ENCODE measurements around the gene BUD23. TPM values are rescaled to one million over a fixed set of nuclear protein-coding genes. Genes with fewer than 3 reads are reported as not detected.

Gene BUD23
- total and polyA plus RNA-seq, 9 of the 15 experiments (the other 6 are each of a cell fraction or from before 2014, with no cell fraction given) = 79.5 to 270 (median 150) TPM

GRCh38 chr7:73738612-73739386 is 55.4 kb downstream of the BUD23 start, which contains the start of gene ABHD11 (continued):
- peak; percentile 77 for TF ChIP-seq ZNF583 (CRISPR knock-in tag; IDR thresholded peaks at IDR 0.05)
- TF ChIP-seq ATF1 (CRISPR knock-in tag; IDR thresholded peaks at IDR 0.05) = 0 out of 2 replicates have a peak, but pooled peaks have one; percentile 29
- peak; percentile 80 for TF ChIP-seq ATF1 (tag; IDR thresholded peaks at IDR 0.05)
- TF ChIP-seq KDM4B (IDR thresholded peaks at IDR 0.05; ENCODE audit: borderline replicate concordance in 2 of 2, low read depth in 1 of 2) = peak in 1 of 2 experiments; percentile 74; a peak in 1 of 4 replicates
- TF ChIP-seq STAT5B (CRISPR knock-in tag; IDR thresholded peaks at IDR 0.05) = no peak
- TF ChIP-seq CBX8 (IDR thresholded peaks at IDR 0.05; ENCODE audit: borderline replicate concordance, extremely low read depth, low read depth, low read length, poor library complexity, severe bottlenecking) = no peak
- TF ChIP-seq ILK (tag; IDR thresholded peaks at IDR 0.05; ENCODE audit: borderline replicate concordance, low read depth) = no peak
- peak; percentile 7 to 39; a peak in 1 of 4 replicates for TF ChIP-seq TEAD1 (CRISPR knock-in tag; IDR thresholded peaks at IDR 0.05)
- TF ChIP-seq NFXL1 (CRISPR knock-in tag; IDR thresholded peaks at IDR 0.05) = no peak
- peak in 1 of 2 experiments; percentile 36; a peak in 2 of 4 replicates for TF ChIP-seq RCOR1 (IDR thresholded peaks at IDR 0.05; ENCODE audit: borderline replicate concordance in 1 of 2, low read depth in 2 of 2, low read length in 2 of 2)
- TF ChIP-seq E2F8 (IDR thresholded peaks at IDR 0.05; ENCODE audit: low read depth, partially characterized antibody) = peak; percentile 77
- TF ChIP-seq ZNF121 (CRISPR knock-in tag; conservative IDR thresholded peaks at IDR 0.05) = no peak
- TF ChIP-seq ZNF277 (CRISPR knock-in tag; IDR thresholded peaks at IDR 0.05; ENCODE audit: borderline replicate concordance) = 0 out of 2 replicates have a peak, but pooled peaks have one; percentile 51
- no peak for TF ChIP-seq HDAC3 (IDR thresholded peaks at IDR 0.05; ENCODE audit: borderline replicate concordance, partially characterized antibody)
- peak; percentile 80 for TF ChIP-seq ZNF511 (CRISPR knock-in tag; IDR thresholded peaks at IDR 0.05)
- no peak for TF ChIP-seq BRD4 (IDR thresholded peaks at IDR 0.05)
- TF ChIP-seq MLX (CRISPR knock-in tag; conservative IDR thresholded peaks at IDR 0.05) = peak in 1 of 2 experiments; percentile 86; a peak in 1 of 4 replicates
- TF ChIP-seq ZNF76 (CRISPR knock-in tag; IDR thresholded peaks at IDR 0.05; ENCODE audit: borderline replicate concordance) = peak; percentile 84; the same call in 1 of the 2 replicates
